T1000 (cell line): Measurements from ENCODE around the gene INTS6.

ENCODE experiments used
- DNase-seq: peaks from one replicate; lab custom pipeline; 2025; ENCODE audit warnings: mixed read lengths; lab: John Stamatoyannopoulos, UW

Gene INTS6, protein sequence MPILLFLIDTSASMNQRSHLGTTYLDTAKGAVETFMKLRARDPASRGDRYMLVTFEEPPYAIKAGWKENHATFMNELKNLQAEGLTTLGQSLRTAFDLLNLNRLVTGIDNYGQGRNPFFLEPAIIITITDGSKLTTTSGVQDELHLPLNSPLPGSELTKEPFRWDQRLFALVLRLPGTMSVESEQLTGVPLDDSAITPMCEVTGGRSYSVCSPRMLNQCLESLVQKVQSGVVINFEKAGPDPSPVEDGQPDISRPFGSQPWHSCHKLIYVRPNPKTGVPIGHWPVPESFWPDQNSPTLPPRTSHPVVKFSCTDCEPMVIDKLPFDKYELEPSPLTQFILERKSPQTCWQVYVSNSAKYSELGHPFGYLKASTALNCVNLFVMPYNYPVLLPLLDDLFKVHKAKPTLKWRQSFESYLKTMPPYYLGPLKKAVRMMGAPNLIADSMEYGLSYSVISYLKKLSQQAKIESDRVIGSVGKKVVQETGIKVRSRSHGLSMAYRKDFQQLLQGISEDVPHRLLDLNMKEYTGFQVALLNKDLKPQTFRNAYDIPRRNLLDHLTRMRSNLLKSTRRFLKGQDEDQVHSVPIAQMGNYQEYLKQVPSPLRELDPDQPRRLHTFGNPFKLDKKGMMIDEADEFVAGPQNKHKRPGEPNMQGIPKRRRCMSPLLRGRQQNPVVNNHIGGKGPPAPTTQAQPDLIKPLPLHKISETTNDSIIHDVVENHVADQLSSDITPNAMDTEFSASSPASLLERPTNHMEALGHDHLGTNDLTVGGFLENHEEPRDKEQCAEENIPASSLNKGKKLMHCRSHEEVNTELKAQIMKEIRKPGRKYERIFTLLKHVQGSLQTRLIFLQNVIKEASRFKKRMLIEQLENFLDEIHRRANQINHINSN

DNA sequence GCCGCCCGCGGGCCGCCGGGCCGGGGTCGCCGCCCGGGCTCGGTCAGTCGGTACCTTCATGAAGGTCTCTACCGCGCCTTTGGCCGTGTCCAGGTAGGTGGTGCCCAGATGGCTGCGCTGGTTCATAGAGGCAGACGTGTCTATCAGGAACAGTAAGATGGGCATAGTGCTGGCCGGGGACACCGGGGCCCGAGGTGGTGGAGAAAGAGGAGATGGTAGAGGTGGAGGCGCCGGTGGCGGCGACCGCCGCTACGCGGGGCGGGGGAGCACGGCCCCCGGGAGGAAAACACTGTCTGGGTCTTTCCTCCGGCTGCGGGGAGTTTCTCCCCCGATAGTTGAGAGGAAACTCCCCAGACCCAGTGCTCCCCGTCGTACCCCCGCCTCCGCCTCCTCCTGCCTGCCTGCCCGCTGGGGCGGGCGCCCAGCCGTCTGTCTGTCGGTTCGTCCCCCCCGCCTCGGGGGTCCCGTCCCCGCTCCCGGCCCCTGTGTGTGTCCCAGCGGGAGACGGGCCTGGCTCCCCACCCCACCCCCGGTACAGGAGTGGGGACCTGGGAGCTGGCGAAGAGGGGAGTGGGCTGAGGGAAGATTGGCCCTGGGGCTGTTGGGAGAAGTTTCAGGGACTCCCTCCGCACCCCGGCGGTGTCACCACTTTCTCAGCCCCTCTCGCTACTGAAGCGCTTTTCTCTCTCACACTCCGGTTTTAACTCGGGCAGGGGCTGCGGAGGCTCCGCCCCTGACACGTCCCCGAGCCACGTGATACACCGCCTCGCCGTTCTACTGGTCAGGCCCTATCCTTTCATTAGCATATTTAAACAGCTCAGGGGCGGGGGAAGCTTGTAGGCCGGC is at the start of gene INTS6:
INTS6 (minus strand) TSS at position 676 of the 846 bp plus-strand sequence; CDS start at position 165, 511 bp downstream.
- peak; percentile 83 for DNase-seq

DNA sequence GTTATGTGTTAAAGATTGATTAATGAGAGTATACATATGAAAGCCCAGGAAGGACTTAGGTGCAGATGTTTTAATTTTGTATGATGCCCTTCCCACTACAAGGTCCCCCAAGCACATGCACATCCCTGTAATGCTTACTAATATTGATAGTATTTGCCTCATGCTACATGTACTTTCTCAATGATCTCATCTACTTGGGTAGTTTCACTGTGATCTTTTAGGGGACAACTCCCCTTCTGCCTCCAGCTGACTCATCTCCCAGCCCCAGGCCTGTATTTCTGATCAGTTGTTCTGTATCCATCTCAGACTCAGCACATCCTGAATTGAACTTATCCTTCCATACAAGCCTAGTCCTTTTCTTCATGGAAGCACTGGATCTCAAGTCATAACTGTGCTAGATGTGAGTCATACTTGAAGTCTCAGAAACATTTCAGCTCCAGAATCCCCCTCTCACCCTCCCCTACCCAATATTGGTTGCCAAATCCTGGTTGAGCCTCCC is 49.4 kb upstream of the INTS6 start:
- DNase-seq = no peak

DNA sequence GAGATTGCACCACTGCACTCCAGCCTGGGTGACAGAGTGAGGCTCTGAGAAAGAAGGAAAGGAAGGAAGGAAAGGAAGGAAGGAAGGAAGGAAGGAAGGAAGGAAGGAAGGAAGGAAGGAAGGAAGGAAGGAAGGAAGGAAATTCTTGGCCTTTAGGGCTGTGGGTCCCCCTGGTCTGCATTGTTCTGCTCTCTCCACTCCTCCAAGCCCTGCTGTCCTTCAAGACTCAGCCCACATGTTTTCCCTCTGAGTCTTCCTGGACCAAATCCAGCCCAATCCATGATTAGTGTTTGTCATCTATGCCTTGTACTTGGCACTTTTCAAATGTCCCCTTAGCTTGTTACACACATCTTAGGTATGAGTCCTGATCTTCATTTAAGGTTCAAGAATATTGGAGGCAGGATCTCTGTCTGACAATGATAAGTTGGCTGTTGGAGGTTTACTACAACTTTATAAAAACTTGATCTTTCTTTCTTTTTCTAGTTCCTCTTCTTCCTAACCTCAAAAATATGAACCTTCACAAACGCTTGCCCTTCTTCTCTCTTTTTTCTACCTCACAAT is 48.8 kb upstream of the INTS6 start:
- no peak for DNase-seq

DNA sequence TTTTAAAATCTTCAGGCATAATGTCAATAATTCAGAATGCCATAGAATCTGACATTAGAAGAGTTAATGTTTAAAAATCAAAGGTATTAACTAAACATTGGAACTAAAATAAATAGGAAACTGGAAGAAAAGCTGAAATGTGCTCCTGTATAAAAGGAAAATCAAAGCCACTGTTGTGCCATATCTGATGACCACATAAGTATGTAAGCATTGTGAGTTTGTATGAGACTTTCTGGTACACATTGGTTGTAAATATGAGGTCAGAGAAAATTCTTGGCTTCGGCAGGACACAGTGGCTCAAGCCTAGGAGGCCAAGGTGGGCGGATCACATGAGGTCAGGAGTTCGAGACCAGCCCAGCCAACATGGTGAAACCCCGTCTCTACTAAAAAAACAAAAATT is 48.3 kb upstream of the INTS6 start:
- DNase-seq = no peak

DNA sequence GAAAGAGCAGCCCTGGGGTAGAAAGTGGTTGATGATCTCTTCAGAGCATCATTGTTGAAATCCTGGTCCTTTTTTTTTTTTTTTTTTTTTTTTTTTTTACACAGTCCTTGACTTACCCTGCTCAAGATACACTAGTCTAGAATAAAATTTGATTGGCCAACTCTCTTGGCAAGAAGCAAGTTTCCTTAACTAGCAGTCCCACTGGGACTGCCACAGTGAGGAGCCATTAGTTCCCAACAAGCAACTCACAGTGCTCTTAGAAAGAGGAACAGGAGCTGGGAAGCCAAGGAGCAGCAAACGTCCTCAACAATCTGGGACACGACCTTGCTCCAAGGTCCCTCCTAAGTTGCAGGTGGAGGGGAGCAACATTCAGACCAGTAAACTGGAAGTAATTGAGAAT is 47.9 kb upstream of the INTS6 start:
- no peak for DNase-seq

DNA sequence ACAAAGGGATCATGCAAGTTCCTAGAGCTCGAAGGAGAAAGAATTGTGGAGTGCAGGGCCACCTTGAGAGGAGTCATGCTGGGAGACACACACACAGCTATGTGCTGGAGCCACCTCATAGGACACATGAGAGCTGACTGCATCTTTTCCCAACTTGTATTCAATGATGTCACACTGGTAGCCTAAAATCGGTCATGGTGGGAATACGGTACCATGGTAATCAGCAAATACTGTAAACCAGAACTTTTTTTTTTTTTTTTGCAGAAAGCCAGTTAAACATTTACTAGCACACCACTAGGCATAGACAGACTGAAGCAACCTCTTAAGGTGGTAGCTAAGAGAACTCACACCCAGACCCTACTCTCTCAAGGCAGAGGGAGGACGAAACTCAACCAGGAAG is 47.0 kb upstream of the INTS6 start:
- no peak for DNase-seq

DNA sequence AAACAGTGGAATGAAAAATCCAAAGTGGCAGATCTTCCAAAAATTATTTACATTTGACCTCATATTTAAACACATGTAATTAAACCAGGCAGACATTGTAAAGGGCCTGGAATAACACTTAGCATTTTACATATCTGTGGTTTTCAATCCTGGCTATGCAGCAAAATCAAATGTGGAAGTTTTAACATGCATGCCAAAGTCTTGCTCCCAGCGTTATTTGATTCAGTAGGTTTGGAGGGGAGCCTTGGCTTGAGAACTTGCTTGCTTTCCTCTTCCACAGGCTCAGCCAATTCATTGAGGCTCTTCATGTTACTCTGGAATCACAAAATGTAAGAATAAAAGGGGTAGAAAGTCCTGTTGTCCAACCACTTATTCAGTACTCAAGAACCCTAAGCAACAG is 42.5 kb upstream of the INTS6 start:
- no peak for DNase-seq

DNA sequence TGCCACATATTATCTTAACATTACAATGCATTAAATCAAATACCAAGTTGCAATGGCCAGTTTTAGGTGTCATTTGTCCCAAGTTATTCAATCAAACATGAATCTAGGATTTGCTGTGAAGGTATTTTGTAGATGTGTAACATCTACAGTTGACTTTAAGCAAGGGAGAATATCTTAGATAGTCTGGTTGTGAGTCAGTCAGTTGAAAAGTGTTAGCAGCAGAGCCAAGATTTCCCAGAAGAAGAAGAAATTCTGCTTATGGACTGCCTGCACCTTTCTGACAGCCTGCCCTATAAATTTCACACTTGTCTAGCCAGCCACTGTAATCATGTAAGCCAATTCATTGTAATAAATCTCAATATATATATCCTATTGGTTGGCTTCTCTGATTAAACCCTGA is 41.3 kb upstream of the INTS6 start:
- DNase-seq = no peak

DNA sequence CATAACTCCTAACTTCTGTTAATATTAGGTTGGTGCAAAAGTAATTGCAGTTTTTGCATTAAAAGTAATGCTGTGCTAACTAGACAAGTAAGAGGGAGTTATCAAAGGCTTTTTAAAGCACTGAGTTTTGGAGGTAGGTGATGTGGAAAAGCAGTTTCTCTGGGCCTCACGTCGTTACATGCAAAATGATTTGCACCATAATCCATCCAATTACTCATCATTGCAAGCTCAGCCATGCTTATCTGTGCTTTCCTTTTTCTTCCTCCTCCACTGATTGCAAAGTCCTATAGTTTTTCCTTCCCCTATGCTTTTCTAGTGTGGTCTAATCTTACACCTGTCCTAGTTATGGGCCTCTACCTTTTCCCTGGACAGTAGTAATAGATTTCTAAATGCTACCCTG is 35.4 kb upstream of the INTS6 start:
- DNase-seq = no peak

DNA sequence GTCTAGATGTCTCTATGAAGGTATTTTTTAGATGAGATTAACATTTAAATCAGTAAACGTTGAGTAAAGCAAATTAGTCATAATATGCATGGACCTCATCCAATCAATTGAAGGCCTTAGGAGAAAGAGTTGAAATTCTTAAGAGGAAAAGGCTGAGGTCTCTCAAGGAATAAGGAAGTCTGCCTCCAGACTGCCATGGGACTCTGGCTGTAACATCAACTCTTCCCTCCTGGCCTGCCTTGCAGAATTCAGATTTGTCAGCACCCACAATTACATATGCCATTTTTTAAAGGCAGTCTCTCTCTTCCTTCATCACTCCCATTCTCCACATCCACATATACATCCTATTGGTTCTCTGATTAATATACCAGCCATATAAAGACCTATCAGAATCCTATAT is 28.8 kb upstream of the INTS6 start:
- DNase-seq = no peak

DNA sequence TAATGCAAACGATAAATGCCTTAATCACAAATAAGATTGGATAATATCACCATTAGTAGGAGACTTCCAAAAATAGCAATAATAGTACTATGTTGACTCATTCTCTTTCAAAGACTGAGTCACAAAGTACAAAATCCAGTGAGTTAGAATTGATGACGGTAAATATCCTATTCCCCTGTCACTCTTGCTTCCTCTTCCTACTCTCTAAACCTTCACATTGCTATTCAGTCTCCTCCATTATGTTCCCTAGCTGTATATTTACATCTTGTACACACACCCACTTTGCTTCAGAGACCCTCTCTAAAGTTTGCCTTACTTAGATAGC is 26.3 kb upstream of the INTS6 start:
- no peak for DNase-seq

DNA sequence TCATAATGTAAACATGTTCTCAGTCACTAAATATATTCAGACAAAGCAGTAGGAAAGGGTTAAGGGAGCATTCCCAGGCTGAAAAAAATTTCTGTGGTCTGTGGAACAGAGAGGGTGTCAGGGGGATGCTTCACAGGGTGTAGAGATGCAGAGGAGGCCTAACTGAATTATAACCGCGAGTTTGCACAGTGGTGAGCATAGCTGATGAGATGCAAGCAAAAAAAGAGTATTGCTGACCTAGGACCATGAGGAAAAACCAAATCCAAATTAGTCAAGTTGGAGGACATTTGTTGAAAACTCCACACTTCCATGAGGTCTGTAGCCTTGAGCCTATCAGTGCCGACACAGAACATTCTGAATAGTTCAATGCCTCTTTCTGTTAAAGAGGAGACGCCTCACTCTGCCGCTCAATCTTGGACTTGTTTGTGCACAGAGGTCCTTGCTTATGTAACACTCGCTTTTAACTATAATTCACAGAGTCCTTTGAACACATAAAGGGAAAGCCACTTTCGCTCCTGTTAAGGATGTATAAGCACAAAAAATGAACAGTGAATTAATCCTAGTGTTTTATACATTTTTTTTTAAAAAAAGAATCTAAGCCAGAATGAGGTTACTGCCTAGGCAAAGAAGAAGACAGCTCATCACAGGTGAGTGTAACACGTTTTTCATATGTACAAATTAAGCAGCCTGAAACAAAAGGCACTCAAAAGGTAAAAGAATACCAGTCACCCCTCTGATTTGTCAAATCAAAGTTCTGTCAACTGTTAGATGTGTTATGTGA is 25.8 kb upstream of the INTS6 start:
- DNase-seq = no peak

DNA sequence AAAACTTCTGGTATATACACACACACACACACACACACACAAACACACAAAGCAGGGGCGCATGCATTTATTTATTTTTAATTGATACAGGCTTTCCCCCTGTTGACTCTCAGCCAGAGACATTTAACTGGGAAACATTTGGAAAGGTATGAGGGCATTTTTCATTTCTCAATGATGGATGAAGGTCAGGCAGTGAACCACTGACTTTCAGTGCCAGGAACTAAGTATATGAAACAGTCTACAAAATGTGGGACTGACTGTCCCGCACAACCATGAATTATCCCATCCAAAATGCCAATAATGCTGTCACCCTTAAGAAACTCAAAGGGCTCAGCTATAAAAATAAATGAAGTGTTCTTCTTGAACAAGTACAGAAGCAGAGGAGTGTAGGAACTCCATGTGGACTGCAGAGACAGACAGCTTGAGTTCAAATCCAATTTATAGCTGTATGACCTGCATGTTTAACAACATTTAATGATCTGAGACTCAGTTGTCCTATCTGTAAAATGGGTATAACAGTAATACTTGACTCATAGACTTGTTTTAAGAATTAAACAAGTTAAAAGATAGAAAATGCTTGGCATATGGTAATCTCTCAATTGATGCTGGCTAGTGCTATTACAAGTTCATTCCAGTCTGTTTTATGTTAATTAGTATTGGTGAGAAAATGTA is 25.0 kb upstream of the INTS6 start:
- no peak for DNase-seq

DNA sequence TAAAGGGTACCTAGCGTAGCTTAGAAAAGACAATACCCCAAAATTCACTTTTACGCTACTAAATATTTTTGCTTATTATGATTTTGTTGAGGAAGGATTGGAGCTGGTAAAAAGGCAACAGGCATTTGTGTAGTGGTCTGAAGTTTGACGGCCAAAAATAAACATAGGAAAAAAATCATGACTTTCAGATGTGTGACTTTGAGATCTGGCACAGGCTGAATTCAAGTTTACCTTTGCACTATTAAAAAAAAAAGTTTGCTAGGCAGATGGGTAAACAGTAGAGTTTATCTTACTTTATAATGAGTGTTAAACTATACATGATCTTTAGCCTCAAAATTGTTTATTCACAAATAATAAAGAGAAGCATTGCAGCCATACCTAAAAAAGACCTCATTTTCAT is 24.3 kb upstream of the INTS6 start:
- DNase-seq = no peak

DNA sequence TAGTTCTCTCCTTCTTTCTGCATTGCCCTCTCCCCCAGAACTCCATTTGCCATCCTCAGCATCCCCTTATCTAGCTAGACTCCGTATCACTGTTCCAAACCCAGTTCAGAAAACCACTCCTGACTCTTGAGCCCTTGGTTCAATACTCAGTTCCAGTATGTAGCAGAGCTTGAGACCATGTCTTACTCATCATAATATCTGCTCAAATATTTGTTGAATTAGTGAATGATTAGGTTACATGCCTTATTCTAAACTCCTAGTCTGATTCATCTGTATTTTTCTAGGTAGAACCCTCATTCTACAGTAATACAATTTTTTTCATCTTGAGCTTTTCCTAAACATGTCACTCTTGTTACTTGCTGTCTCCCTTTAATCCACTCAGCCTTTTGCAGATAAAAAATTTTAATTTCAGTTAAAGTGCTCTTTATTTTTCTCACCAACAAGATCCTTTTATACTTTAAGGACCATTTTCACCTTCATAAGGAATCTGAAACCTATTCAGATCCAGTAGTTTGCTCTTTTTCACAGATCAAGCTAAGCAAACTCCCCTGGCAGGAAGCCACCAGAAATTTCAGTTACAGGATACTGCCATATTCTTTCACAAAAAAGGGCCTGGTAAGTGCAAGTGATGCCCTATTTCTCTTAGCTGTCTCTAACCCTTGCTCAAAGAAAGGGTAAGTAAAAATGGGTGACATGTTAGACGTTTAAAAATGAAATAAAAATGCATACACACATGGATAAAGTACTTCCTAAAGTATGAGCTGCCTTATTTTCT is 23.1 kb upstream of the INTS6 start:
- DNase-seq = no peak

DNA sequence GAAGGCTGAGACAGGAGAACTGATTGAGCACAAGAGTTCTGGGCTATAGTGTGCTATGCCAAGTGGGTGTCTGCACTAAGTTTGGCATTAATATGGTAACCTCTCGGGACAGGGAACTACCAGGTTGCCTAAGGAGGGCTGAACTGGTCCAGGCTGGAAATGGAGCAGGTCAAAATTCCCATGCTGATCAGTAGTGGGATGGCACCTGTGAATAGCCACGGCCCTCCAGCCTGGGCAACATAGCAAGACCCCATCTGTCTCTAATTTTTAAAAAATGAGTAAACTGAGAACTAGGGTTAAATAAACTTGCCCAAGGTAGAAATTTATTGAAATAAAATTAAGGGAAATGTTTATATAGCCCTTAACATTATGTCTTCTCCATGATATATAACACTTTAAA is 17.0 kb upstream of the INTS6 start:
- no peak for DNase-seq

DNA sequence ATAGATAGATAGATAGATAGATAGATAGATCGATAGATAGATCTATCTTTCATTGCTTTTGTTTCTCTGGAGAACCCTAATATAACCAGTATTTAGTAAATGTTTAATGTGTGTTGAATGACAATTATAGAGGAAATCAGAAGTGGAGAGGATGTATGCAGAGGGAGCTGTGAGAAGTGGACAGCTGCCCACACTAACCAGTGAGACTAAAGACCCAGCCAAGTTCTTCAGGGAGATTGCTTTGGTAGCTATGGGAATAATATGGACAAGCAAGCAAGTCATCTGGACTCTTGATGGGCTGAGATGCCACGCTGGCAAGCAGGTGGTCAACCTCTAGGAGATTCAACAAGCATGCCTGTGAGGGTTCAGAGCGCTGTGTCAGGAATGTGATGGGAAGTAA is 14.9 kb upstream of the INTS6 start:
- DNase-seq = no peak

DNA sequence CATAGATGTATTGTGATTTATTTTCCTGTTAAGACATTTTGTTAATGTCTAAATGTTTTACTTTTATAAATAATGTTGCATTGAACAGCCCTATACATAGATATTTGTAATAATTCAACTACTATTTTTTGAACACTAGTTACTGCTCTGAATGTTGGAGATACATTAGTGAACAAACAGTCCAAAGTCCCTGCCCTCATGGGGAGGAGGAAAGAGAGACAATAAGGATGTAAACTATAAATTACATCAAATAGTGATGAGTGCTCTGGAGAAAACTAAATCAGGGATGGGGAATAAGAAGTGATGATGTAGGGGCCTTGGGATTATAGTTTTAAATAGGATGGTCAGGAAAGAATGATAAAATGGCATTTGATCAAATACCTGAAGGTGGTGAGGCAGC is 12.3 kb upstream of the INTS6 start:
- DNase-seq = no peak

DNA sequence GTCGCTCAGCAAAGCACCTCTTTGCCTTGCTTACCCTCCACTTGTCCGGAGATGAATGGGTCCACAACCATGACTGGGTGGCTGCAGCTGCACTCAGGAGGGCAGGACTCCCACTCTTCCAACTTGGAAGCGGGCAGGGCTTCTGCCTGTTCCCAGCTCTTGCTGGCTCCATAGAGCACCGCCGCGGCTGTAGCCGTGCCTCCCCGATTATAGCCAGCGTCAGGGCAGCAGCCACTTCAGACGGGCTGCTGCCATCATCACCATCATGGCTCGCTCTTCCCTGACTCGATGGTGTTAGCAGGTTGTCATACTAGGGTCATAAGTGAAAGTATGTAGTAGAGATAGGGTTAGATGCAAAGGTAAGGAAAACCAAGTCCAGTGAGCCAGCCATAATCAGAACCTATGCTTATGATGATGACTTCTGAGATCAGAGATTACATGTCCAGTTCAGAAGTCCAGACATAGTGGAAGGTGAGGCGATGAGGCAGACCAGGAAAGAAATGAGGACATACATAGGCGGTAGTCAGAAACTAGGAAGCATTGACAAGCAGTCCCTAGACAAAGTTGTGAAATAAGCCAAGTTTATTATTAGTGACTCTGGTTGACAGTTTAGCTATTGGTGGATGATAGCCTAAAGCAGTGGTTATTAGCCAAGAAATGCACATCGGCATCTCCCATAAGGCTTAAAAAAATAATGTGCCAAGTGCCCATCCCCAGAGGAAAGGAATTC is 4.4 kb upstream of the INTS6 start:
- no peak for DNase-seq
